Heart right ventricle (tissue), 16 donors: ENCODE measurements around the gene POU6F2. TPM values are rescaled to one million over a fixed set of nuclear protein-coding genes. Genes with fewer than 3 reads are reported as not detected.

Experiments
- ATAC-seq, 8 donors: fragments of 200-7000 bp; cut with Tn5 transposase; one replicate each; pipeline ENCODE4 v1.9.1; 2020; ENCODE audit warnings: mild to moderate bottlenecking in 8 of 8, moderate library complexity in 8 of 8, moderate number of reproducible peaks in 1 of 8
- DNase-seq, 2 donors: peaks; one replicate each; pipeline ENCODE4 v3.0.0-alpha.2; 2020
- H3K27ac ChIP-seq, 10 donors: fragments of 200-600 bp; sonication (generic) in 2 of 10; one replicate each; pipeline versions ENCODE4 v1.5.0 to v1.8.0; 2020 to 2022; ENCODE audit warnings: mild to moderate bottlenecking in 3 of 10
- H3K27me3 ChIP-seq, 7 donors: fragments of 200-600 bp; one replicate each; pipeline ENCODE4 v1.8.0; 2021 to 2022; ENCODE audit warnings: mild to moderate bottlenecking in 2 of 7
- H3K36me3 ChIP-seq, 9 donors: fragments of 200-600 bp; sonication (generic) in 1 of 9; one replicate each; pipeline versions ENCODE4 v1.5.0 to v1.8.0; 2020 to 2022; ENCODE audit warnings: mild to moderate bottlenecking in 2 of 9
- H3K4me1 ChIP-seq, 9 donors: fragments of 200-600 bp; sonication (generic) in 1 of 9; one replicate each; pipeline versions ENCODE4 v1.5.0 to v1.8.0; 2020 to 2022; ENCODE audit warnings: mild to moderate bottlenecking in 4 of 9
- H3K4me3 ChIP-seq, 10 donors: fragments of 200-600 bp; sonication (generic) in 2 of 10; one replicate each; pipeline versions ENCODE4 v1.5.0 to v1.8.0; 2020 to 2022; ENCODE audit warnings: mild to moderate bottlenecking in 7 of 10, moderate library complexity in 2 of 10
- H3K9me3 ChIP-seq, 11 donors: fragments of 200-600 bp in 10 of 11; sonication (generic) in 2 of 11; one replicate each; pipeline versions ENCODE4 v1.5.0 to v1.8.0; 2013 to 2022; ENCODE audit warnings: mild to moderate bottlenecking in 2 of 11, control low read depth in 1 of 11, moderate library complexity in 1 of 11
- WGBS, 2 donors: extraction: QIAGEN DNeasy Blood & Tissue Kit; methylation state at CpG; one replicate each; pipeline ENCODE4 v1.1.7; 2013; ENCODE audit warnings: inconsistent platforms in 1 of 2; 5-methylcytosine and 5-hydroxymethylcytosine counted together
- intact Hi-C, 10 donors: fragments of 100-400 bp; cut with DNase I; formaldehyde crosslinking; loops; one replicate each; pipeline versions ENCODE4 v1.11.1 to v1.14.2; 2022
- polyA plus RNA-seq, 2 donors: library from polyadenylated mRNA; stranded (reverse); fragments of 200-250 nt; gene quantifications; one replicate each; pipeline ENCODE4 v1.2.3, GENCODE V29; 2013
- total RNA-seq, 10 donors: library from RNA; stranded (reverse); fragmentation: NEBNext Ultra II Directional in 3 of 10; extraction: Animal tissue kit (Norgen Biotek cat#: 25700) in 3 of 10; gene quantifications; one replicate each; pipeline versions ENCODE4 v1.2.1 to v1.2.4, GENCODE V29; 2021 to 2023
- TF ChIP-seq, protein P1 (sequence below), 9 donors: fragments of 200-600 bp; sonication (generic) in 2 of 9; IDR thresholded peaks; one replicate each; pipeline versions ENCODE4 v1.5.0 to v1.8.0; 2021 to 2022; ENCODE audit warnings: antibody characterized with exemption in 9 of 9, mild to moderate bottlenecking in 5 of 9, moderate library complexity in 1 of 9
- donor health status: Arrhythmogenic right ventricular cardiomyopathy.
- donor health status: ischemic (EF 13 %, LVEDD 7.1; RV severe dilation, severe dysfunction).
- donor health status: healthy with polysubstance abuse.
- donor health status: DM: no; HTN: yes; CAD: no.
- donor health status: DM: no; HTN: no; CAD: no.
- donor health status: ischemic (EF 25% LVEDD 6.9; RV normal size, moderate dysfunction).
- donor health status: ischemic (EF 25% LVEDD 5.7; RV mildly dilated, moderate dysfunction).
- donor health status: healthy.
- donor health status: DM: yes; HTN: yes; CAD: no.
- donor health status: Ischemic cardiomyopathy.
- donor health status: ischemic (EF 35%, LVEDD 5.7; RV mildly dilated, moderate dysfunction).
- donor health status: nonischemic (EF 11% LVEDD 7.7; RV severe dilation, severe dysfunction).
- donor health status: DM: yes; HTN: yes; CAD: no.
- donor health status: PGD.
- donor health status: ischemic (EF 29% LVEDD 5.4; RV normal size, mild dysfunction).
- donor health status: nonischemic (EF 23%, LVEDD 6.1; RV moderate dilation, normal function).

Gene POU6F2
- total and polyA plus RNA-seq, 12 donors: under 0.01 to 0.83 (median 0.34) TPM

DNA sequence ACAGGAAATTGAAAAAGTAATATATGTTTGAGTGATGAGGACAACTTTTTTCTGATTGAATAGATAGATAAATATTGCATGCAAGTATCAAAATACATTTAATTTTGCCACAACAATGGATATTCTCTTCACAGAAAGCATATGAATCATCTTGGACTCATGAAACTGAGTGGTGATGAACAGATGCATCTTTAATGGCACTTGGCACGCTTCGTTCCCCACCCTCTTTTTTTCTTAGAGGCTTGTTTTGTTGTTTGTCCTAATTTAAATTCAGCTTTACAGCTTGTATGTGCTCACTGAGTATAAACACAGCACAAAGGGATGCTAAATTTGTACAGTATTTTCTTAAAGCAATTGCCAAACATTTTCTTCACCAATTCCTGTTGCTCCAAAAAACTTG lies 443.5 kb downstream of the POU6F2 start:
- H3K36me3 ChIP-seq: no peaks in the 10 kb centered on the region
- H3K4me3 ChIP-seq: no peak overlapping the region
- intact Hi-C loops: no loop called here
- ATAC-seq (no peak), DNase-seq (no peak)
- no peaks in the 10 kb centered on the region for H3K4me1 ChIP-seq
- 84 to 86% methylated on average over 2 of the region's 2 CpGs for WGBS, 2 donors
- H3K9me3 ChIP-seq: no peaks in the 10 kb centered on the region
- TF ChIP-seq, protein P1, sequence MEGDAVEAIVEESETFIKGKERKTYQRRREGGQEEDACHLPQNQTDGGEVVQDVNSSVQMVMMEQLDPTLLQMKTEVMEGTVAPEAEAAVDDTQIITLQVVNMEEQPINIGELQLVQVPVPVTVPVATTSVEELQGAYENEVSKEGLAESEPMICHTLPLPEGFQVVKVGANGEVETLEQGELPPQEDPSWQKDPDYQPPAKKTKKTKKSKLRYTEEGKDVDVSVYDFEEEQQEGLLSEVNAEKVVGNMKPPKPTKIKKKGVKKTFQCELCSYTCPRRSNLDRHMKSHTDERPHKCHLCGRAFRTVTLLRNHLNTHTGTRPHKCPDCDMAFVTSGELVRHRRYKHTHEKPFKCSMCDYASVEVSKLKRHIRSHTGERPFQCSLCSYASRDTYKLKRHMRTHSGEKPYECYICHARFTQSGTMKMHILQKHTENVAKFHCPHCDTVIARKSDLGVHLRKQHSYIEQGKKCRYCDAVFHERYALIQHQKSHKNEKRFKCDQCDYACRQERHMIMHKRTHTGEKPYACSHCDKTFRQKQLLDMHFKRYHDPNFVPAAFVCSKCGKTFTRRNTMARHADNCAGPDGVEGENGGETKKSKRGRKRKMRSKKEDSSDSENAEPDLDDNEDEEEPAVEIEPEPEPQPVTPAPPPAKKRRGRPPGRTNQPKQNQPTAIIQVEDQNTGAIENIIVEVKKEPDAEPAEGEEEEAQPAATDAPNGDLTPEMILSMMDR (IDR thresholded peaks at IDR 0.05): no peak
- no peak overlapping the region for H3K27ac ChIP-seq
- H3K27me3 ChIP-seq: peaks cover 0 to 19% (median 8%) of the 10 kb centered on the region in 7 donors

DNA sequence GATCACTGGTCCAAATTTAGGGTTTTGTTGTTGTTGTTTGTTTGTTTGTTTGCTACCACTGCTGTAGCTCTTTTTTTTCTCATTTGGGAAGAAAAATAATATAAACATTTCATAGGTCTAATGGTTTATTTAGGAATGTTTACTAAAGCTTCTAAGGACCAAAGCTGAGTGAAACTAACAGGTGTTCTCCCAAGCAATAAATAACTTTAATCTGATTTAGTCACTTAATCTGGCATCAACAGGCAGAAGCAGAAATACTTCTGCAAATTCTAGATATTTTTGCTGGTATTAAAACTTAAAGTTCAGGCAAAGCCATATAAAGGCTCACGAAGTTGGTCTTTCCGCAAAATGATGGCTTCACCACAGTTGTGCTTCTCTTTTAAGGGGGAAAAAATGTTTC lies 444.0 kb downstream of the POU6F2 start:
- Histone ChIP-seq H3K36me3 (no peaks in the 10 kb centered on the region), H3K4me3 (no peak overlapping the region), H3K27ac (no peak overlapping the region), H3K27me3 (peaks cover 0 to 17% (median 6%) of the 10 kb centered on the region in 7 donors), H3K9me3 (no peaks in the 10 kb centered on the region), H3K4me1 (no peaks in the 10 kb centered on the region)
- TF ChIP-seq, protein P1 (IDR thresholded peaks at IDR 0.05): no peak
- DNase-seq (no peak), ATAC-seq (no peak)
- intact Hi-C loops: no loop called here
- 88 to 92% methylated on average over 2 of the region's 2 CpGs for WGBS, 2 donors

DNA sequence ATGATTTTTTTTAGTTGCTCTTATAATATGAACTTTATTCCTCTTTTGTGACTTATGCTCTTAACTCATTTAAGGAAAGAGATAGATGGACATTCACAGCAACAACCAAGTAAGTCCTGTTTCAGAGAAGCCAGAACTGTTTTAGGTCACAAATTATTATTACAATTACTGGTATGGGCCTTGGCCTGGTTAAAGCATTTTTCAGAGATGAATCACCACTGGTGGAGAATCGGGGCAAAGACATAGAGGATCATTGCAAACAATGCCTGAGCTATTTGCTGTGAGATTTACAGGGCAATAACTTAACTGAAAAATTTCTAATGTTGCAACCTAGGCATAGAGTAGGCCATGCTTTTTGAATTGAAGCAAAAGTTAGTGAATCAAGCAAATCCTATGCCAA lies 450.5 kb downstream of the POU6F2 start:
- no peak overlapping the region for H3K27ac ChIP-seq
- no peaks in the 10 kb centered on the region for H3K4me1 ChIP-seq
- TF ChIP-seq, protein P1 (IDR thresholded peaks at IDR 0.05): no peak
- no peak overlapping the region for H3K4me3 ChIP-seq
- H3K9me3 ChIP-seq: no peaks in the 10 kb centered on the region
- peaks cover 0 to 7% (median 0%) of the 10 kb centered on the region in 7 donors for H3K27me3 ChIP-seq
- ATAC-seq (no peak), DNase-seq (no peak)
- H3K36me3 ChIP-seq: no peaks in the 10 kb centered on the region
- 42 to 67% methylated on average over 1 of the region's 1 CpG for WGBS, 2 donors
- intact Hi-C loops: no loop called here

DNA sequence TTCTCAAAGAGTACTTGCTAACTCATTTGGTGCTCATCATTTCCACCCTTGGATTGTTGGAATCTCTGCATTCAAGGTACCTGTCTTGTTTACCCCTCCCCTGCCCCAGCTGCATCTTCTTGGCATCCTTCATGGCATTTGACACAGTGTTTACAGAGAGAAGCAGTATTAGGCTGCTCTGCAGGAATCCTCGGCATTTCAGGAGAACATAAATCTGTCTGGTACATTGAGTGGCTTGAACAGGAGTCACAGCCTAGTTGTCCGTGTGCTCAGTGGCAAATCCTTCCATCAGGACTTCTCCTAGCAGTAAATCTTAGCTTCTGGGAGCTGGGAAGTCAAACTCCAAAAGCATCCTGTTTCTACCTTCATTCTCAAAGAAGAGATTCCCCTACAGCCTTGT lies 451.7 kb downstream of the POU6F2 start:
- no peak for DNase-seq
- Histone ChIP-seq H3K4me1 (no peaks in the 10 kb centered on the region), H3K36me3 (no peaks in the 10 kb centered on the region), H3K9me3 (no peaks in the 10 kb centered on the region), H3K4me3 (no peak overlapping the region), H3K27me3 (peaks cover 0 to 7% (median 0%) of the 10 kb centered on the region in 7 donors), H3K27ac (no peak overlapping the region)
- ATAC-seq: no peak
- WGBS, 2 donors: 79 to 83% methylated on average over 2 of the region's 2 CpGs
- intact Hi-C loops: no loop called here
- TF ChIP-seq, protein P1 (IDR thresholded peaks at IDR 0.05): no peak
